Bone marrow (tissue), 2 donors: ENCODE measurements around the gene RRP7A.
A peak's percentile ranks its signal among the peaks of the same experiment; 100 is the strongest.
"Not testable (repeated sequence)": the region's sequence is repeated elsewhere in the genome, so short reads cannot be mapped to it uniquely, and the experiment has no call there.

ENCODE experiments used
- DNase-seq, 2 donors: peaks; one replicate each; lab custom pipeline; 2025; lab: John Stamatoyannopoulos, UW

RRP7A gene

DNA sequence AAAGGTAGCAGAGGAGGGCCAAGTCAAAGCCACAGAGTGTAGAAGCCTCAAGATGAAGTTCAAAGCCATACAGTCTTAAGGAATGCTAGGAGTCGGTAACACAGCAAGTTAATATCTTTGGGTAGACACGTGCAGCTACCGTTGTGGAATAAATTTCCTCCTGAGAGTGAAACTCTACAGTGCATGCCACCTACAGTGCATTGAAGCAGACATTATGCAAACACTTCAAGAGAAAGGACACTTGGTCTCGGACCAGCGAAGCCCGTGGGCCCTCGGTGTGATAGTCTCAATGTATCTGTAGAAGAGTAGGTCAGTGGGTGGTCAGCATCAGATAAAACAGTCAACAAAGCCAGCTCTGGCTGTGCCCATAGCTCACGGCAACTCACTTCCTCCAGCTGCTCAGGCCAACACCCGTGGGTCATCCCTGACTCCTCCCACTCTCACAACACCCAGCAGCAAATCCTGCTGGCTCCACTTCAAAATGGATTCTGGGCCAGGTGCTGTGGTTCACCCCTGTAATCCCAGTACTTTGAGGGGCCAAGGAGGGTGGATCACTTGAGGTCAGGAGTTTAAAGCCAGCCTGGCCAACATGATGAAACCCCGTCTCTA is 24.0 kb downstream of the RRP7A start:
- not testable (repeated sequence) for DNase-seq

DNA sequence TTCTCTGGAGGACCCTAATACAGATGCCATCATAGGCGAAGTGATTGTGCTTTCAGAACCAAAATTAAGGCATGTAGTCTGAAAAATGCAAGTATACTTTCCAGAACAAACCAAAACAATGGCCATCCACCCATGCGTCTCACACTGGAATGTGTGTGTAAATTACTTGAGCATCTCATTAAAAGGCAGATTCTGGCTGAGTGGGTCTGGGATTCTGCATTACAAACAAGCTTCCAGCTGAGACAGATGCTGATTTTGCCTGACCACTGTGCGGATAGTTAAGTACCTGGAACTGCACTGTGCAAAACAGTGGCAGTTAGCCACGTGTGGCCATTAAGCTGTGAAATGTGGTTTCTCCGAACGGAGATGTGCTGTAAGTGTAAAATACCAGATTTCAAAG is 26.2 kb downstream of the RRP7A start:
- DNase-seq, result no peak

DNA sequence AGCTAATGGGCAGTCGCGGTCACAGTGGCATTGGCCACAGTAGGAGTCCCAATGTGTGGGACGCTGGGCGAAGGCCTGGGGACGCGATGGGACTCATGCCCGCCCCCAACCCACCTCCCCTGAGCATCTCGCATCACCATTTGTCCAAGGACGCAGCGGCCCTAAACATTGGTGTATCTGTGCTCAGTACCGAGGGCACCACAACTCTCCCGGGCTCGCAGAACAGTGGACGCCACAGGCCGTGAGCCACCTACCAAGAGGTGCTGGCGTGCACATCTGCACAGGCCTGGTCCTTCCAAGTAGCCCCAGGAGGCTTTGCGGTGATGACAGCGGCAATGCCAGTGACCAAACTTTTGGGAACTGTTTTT is 27.3 kb downstream of the RRP7A start:
- DNase-seq, result no peak

DNA sequence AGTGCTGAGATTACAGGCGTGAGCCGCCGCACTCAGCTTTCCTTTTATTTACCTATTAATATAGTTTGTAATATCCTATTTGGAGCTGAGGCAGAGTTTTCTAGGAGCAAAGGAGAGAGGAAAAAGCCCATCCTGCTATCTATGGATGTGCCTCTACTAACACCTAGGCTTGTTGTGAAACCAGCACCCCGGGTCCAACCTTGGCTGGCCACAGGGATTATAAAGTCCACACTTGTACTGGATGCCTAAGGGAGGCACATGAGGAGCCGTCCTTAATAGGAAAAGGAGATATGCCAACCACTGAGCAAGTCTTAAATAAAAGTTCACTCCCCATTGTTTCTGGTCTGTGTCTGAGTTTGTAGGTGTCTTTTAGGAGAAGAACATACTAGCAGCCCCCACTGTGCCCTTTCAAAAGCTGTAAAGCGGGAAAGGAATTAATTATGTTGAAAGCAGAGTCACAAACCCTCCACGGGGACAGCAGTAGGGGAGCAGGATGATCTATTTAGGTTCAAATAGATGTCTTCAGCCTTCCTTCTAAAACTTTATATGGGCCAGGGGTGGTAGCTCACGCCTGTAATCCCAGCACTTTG is 29.3 kb downstream of the RRP7A start:
- DNase-seq, result no peak

DNA sequence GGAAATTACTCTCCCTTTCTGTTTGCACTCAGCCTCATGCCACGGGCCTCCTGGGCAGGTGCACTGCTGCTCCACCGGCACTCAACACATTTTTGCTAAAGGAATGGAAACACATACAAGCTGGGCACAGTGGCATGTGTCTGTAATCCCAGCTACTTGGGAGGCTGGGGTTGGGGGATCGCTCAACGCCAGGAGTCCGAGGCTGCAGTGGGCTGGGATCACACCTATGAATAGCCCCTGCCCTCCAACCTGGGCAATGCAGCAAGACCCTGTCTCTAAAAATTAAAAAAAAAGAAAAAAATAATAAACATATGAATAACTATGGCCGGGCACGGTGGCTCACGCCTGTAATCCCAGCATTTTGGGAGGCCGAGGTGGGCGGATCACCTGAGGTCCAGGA is 30.6 kb downstream of the RRP7A start:
- DNase-seq, result no peak

DNA sequence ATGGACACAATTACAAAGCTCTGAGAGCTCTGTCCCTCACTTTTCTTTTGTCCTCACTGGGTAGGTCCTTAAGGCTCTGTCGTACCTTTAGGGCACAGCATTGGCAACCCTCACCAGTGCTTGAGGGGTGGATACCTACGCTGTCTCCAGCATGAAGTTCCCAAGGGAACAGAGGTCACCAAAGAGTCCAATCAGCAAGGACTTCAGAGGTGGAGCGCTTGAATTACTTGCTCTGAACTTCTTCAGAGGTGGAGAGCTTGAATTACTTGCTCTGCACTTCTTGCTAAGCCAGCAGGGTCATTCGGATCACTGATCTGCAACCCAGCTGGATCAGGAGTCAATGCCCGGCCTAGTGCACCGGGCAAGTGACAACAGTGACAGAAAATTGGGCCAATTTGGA is 35.1 kb downstream of the RRP7A start:
- DNase-seq, result no peak

DNA sequence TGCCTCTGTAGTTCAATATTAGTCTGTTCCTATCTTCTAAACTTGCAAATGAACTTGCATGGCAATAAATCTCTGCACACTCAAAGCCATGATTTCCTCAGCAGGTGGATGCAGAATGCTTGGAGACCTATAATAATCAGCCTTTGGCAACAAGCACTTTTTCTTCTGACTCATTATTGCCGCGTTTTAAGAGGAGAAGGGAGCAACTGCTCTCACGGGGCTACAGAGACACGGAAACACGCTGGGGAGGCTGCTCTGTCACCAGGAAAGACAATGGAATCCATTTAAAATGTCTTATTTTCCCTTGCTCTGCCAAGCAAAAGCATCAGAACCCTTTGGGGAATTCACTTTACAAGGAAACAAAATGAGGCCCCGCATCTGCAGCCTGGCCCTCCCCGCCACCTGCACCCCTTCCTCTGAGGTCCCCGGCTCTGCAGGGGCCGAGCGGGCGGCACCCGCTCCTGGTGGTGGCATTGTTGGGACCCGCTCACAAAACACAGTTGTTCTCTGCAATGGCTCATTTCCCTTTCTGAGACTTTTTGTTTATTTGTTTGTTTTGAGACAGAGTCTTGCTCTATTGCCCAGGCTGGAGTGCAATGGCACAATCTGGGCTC is 35.9 kb downstream of the RRP7A start:
- DNase-seq, result not testable (repeated sequence)

DNA sequence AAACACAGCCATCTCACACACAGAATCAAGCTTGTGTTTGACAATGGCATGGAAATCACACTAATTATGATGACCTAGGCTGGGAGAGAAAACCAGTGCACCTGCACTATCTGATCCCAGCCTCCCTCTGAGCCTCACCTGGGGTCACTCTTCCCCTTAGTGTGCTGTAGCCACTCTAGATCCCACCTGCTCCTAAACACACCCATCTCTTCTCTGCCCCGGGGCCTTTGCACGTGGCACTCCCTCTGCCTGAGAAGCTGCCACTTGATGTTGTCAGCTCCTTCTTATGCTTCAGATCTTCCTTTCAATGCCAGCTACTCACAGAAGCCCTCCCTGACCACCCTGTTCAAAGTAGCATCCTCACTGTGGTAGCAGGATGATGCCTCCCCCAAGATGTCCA is 44.5 kb downstream of the RRP7A start:
- no peak for DNase-seq

DNA sequence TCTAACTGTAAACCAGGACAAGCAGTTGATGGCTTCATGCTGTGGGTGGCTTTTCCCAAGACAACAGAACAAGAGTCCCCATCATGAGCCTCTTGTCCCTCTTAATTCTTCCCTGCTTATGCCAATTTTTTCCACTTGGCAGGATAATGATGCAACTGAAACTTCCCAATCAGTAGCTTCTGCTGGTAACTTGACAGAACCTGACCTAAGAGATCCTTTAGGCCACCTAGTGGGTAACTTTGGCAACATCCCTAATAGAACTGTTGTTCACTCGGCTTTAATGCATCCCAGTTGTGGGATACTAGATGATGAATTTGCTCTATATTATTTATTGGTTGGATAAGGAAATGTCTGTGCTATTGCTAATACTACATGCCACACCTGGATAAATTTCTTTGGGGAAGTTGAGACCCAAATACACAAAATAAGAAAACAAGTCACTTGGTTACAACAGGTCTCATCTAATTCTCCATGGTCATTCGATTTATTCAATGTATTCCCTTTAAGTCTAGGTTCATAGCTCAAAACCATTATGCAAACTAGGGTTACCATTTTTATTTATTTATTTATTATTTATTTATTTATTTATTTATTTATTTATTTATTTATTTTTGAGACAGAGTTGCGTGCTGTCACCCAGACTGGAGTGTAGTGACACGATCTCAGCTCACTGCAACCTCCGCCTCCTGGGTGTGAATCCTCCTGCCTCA is 46.0 kb downstream of the RRP7A start:
- peak in 1 of 2 donors; percentile 46 for DNase-seq

DNA sequence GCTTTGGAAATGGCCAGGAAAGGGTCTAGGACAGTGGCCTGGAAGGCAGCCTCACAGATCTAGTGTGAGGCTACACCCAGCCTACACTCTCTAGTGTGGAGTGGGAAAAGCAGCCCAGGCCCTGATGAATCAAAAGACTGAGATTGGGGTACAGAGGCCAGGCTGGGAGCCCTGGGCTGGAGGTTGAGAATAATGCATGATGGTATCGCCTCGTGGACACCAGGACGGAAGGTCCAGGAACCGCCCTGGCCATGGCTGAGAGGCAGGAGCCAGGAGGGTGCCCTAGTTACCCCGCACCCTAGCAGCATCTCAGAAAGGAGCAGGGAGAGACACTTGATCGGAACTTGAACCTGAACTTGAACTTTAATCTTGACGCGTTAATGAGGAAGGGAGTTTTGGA is 46.9 kb downstream of the RRP7A start:
- no peak for DNase-seq

DNA sequence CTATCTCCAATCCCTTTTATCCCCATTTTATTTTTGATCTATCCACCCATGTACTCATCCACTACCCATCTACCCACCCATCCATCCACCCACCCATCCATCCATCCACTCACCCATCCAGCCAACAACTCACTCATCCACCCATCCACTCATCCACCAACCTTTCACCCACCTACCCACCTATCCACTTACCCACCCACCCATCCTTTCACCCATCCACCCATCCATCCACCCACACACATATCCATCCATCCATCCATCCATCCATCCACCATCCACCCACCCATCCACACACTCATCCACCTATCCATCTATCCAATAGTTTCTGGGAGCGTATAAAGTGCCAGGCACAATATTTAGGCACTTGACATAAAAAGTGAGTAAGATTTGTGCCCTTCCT is 48.2 kb downstream of the RRP7A start:
- DNase-seq, result no peak

DNA sequence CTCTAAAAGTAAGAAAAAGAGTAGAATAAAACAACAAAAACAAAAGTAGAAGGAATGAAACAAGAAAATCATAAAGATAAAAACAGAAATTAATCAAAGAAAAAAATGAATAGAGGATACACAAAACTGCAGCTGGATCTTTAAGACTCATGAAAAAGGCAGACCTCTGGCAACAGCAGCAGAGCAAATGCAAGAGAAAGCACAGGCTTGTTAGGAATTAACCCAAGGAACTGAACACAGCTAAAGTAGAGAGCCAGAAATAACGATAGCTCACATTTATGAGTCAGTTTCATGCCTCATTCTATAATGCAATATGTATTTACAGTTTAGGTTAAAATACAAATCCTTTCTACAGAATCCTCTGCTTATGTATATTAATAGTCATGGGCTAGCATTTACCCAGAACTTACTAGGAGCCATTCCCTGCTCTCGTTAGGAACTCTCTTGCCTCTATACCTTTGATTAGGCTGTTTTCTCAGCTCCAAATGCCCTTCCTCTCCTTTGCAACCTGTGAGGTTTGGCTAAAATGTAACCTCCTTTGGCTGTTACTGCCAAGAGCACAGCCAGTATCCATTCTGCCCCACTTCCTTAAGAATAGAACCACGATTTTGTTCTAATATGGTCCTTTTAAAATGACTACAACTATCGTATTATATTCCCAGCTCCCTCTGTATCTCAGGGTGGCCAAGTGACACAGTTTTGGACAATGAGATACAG is 49.1 kb downstream of the RRP7A start:
- no peak for DNase-seq

DNA sequence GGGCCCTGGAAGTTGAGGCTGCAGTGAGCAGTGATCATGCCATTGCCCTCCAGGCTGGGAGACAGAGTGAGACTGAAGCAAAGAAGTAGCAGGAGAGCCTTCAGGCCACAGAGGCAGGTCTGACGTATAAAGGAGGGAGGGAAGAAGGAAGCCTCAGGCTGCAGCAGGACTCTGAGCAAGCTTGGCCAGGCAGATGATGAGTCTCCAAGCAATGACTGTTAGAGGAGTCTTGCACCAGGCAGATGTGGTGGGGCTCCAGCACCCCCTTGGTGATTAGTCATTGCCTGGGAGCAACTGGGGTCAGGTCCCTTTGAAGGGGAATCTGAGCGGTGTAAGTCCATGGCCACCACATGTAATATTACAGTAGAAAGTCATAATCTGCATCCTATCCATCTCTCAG is 50.8 kb downstream of the RRP7A start:
- no peak for DNase-seq

DNA sequence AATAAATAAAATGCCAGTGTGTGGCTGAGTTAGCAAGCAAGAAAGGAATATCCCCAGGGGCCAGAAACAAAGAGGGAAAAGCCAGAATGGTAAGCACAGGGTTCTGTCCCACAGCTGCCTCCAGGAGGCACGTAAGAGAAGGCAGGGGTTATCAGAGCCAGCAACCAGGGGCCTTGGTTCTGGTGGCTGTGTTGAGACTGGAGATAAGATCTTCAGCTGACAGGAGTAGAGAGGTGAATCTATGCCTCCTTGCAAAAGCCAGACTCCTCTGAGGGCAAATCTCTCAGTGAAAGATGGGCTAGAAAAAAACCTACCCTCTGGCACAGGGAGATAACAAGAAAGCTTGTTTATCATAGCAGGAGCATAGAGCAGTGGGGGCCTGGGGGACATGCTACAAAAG is 57.6 kb downstream of the RRP7A start:
- DNase-seq, result no peak

DNA sequence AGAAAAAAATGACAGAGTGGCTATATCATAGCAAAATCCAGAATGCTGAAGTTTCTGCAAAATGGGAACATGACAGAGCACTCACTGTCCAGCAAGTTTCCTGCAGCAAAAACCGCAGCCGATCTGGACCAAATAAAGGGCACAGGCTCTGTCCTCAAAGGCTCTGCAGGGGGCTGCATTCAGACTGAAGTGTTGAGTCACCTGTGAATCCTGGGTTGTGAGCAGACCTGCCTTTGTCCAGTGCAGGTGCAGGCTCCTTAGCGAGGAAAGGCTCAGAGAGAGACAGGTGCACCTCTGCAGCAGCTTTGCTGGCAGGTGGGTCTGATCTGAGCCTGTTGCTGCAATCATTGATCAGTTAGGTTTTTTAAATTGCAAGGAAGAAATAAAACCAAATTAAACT is 58.1 kb downstream of the RRP7A start:
- DNase-seq, result no peak
